Measurements from ENCODE around the gene CDK16.

CDK16 gene

GRCh38 chrX:47208108-47208507 lies 10.4 kb upstream of the CDK16 start:
- H3K4me1 ChIP-seq (ENCODE audit: control insufficient read depth, insufficient read depth, low read length, unreplicated experiment) = no peaks in the 10 kb centered on the region
- H3K4me3 ChIP-seq (ENCODE audit: low read depth, low read length) = no peak overlapping the region
- H3K27ac ChIP-seq (ENCODE audit: low read depth, low read length) = no peak overlapping the region
- H2AFZ ChIP-seq (ENCODE audit: low read length, unreplicated experiment) = no peak overlapping the region
- H3K36me3 ChIP-seq (ENCODE audit: insufficient read depth, low read length) = peaks cover 16% of the 10 kb centered on the region
- peaks cover 4% of the 10 kb centered on the region for H3K79me2 ChIP-seq (ENCODE audit: control insufficient read depth, insufficient read depth, low read length, unreplicated experiment)
- no peaks in the 10 kb centered on the region for H3K27me3 ChIP-seq (ENCODE audit: insufficient read depth, low read length)

- no peaks in the 10 kb centered on the region for H3K27me3 ChIP-seq (ENCODE audit: insufficient read depth, low read length)
- H3K36me3 ChIP-seq (ENCODE audit: insufficient read depth, low read length) = peaks cover 13% of the 10 kb centered on the region; the same call in 1 of the 2 replicates
- H3K79me2 ChIP-seq (ENCODE audit: control insufficient read depth, insufficient read depth, low read length, unreplicated experiment) = peaks cover 4% of the 10 kb centered on the region
- H2AFZ ChIP-seq (ENCODE audit: low read length, unreplicated experiment) = no peak overlapping the region
- H3K4me1 ChIP-seq (ENCODE audit: control insufficient read depth, insufficient read depth, low read length, unreplicated experiment) = no peaks in the 10 kb centered on the region
- H3K4me3 ChIP-seq (ENCODE audit: low read depth, low read length) = no peak overlapping the region
- H3K27ac ChIP-seq (ENCODE audit: low read depth, low read length) = no peak overlapping the region
These were observed 8.8 kb upstream of the CDK16 start for GRCh38 chrX:47209508-47210238.

GRCh38 chrX:47210661-47211425 lies 7.6 kb upstream of the CDK16 start:
- no peak overlapping the region for H2AFZ ChIP-seq (ENCODE audit: low read length, unreplicated experiment)
- H3K27ac ChIP-seq (ENCODE audit: low read depth, low read length) = no peak overlapping the region
- no peak overlapping the region for H3K4me3 ChIP-seq (ENCODE audit: low read depth, low read length)
- no peaks in the 10 kb centered on the region for H3K27me3 ChIP-seq (ENCODE audit: insufficient read depth, low read length)
- H3K36me3 ChIP-seq (ENCODE audit: insufficient read depth, low read length) = peaks cover 13% of the 10 kb centered on the region; the same call in 1 of the 2 replicates
- H3K79me2 ChIP-seq (ENCODE audit: control insufficient read depth, insufficient read depth, low read length, unreplicated experiment) = peaks cover 2% of the 10 kb centered on the region
- H3K4me1 ChIP-seq (ENCODE audit: control insufficient read depth, insufficient read depth, low read length, unreplicated experiment) = peaks cover 3% of the 10 kb centered on the region

- no peak overlapping the region for H3K4me3 ChIP-seq (ENCODE audit: low read depth, low read length)
- 0 out of 2 replicates have a peak, but pooled peaks cover 9% of the 10 kb centered on the region for H3K36me3 ChIP-seq (ENCODE audit: insufficient read depth, low read length)
- no peak overlapping the region for H2AFZ ChIP-seq (ENCODE audit: low read length, unreplicated experiment)
- peaks cover 19% of the 10 kb centered on the region for H3K4me1 ChIP-seq (ENCODE audit: control insufficient read depth, insufficient read depth, low read length, unreplicated experiment)
- no peak overlapping the region for H3K27ac ChIP-seq (ENCODE audit: low read depth, low read length)
- H3K79me2 ChIP-seq (ENCODE audit: control insufficient read depth, insufficient read depth, low read length, unreplicated experiment) = peaks cover 2% of the 10 kb centered on the region
- no peaks in the 10 kb centered on the region for H3K27me3 ChIP-seq (ENCODE audit: insufficient read depth, low read length)
These were observed 5.8 kb upstream of the CDK16 start for GRCh38 chrX:47212381-47213293.

GRCh38 chrX:47214435-47215077 lies 3.9 kb upstream of the CDK16 start:
- 0 out of 2 replicates have a peak, but pooled peaks cover 9% of the 10 kb centered on the region for H3K36me3 ChIP-seq (ENCODE audit: insufficient read depth, low read length)
- no peaks in the 10 kb centered on the region for H3K27me3 ChIP-seq (ENCODE audit: insufficient read depth, low read length)
- peaks cover 12% of the 10 kb centered on the region for H3K79me2 ChIP-seq (ENCODE audit: control insufficient read depth, insufficient read depth, low read length, unreplicated experiment)
- H3K4me1 ChIP-seq (ENCODE audit: control insufficient read depth, insufficient read depth, low read length, unreplicated experiment) = peaks cover 19% of the 10 kb centered on the region
- H3K4me3 ChIP-seq (ENCODE audit: low read depth, low read length) = no peak overlapping the region
- H2AFZ ChIP-seq (ENCODE audit: low read length, unreplicated experiment) = no peak overlapping the region
- H3K27ac ChIP-seq (ENCODE audit: low read depth, low read length) = no peak overlapping the region

GRCh38 chrX:47215291-47215900 lies 3.1 kb upstream of the CDK16 start:
- H2AFZ ChIP-seq (ENCODE audit: low read length, unreplicated experiment) = no peak overlapping the region
- no peak overlapping the region for H3K4me3 ChIP-seq (ENCODE audit: low read depth, low read length)
- H3K4me1 ChIP-seq (ENCODE audit: control insufficient read depth, insufficient read depth, low read length, unreplicated experiment) = peaks cover 22% of the 10 kb centered on the region
- 0 out of 2 replicates have a peak, but pooled peaks cover 5% of the 10 kb centered on the region for H3K36me3 ChIP-seq (ENCODE audit: insufficient read depth, low read length)
- H3K79me2 ChIP-seq (ENCODE audit: control insufficient read depth, insufficient read depth, low read length, unreplicated experiment) = peaks cover 20% of the 10 kb centered on the region
- H3K27ac ChIP-seq (ENCODE audit: low read depth, low read length) = no peak overlapping the region
- H3K27me3 ChIP-seq (ENCODE audit: insufficient read depth, low read length) = no peaks in the 10 kb centered on the region

GRCh38 chrX:47216393-47216925 lies 2.0 kb upstream of the CDK16 start:
- H3K27ac ChIP-seq (ENCODE audit: low read depth, low read length) = peak overlapping the region; percentile 93

GRCh38 chrX:47217121-47217851 lies 1.2 kb upstream of the CDK16 start:
- Histone ChIP-seq H3K27me3 (ENCODE audit: insufficient read depth, low read length) (no peaks in the 10 kb centered on the region), H2AFZ (ENCODE audit: low read length, unreplicated experiment) (no peak overlapping the region), H3K36me3 (ENCODE audit: insufficient read depth, low read length) (0 out of 2 replicates have a peak, but pooled peaks cover 5% of the 10 kb centered on the region), H3K27ac (ENCODE audit: low read depth, low read length) (peak overlapping the region; percentile 93), H3K4me3 (ENCODE audit: low read depth, low read length) (peak overlapping the region; percentile 55), H3K4me1 (ENCODE audit: control insufficient read depth, insufficient read depth, low read length, unreplicated experiment) (peaks cover 28% of the 10 kb centered on the region), H3K79me2 (ENCODE audit: control insufficient read depth, insufficient read depth, low read length, unreplicated experiment) (peaks cover 39% of the 10 kb centered on the region)

More at GRCh38 chrX:47216393-47216925, 2.0 kb upstream of the CDK16 start:
- 0 out of 2 replicates have a peak, but pooled peaks cover 5% of the 10 kb centered on the region for H3K36me3 ChIP-seq (ENCODE audit: insufficient read depth, low read length)
- H2AFZ ChIP-seq (ENCODE audit: low read length, unreplicated experiment) = no peak overlapping the region
- no peaks in the 10 kb centered on the region for H3K27me3 ChIP-seq (ENCODE audit: insufficient read depth, low read length)
- H3K4me3 ChIP-seq (ENCODE audit: low read depth, low read length) = no peak overlapping the region
- H3K4me1 ChIP-seq (ENCODE audit: control insufficient read depth, insufficient read depth, low read length, unreplicated experiment) = peaks cover 28% of the 10 kb centered on the region
- peaks cover 31% of the 10 kb centered on the region for H3K79me2 ChIP-seq (ENCODE audit: control insufficient read depth, insufficient read depth, low read length, unreplicated experiment)

GRCh38 chrX:47217852-47218279 lies 615 bp upstream of the CDK16 start:
- peak overlapping the region; percentile 84 for H3K4me3 ChIP-seq (ENCODE audit: low read depth, low read length)
- H3K27ac ChIP-seq (ENCODE audit: low read depth, low read length) = peak overlapping the region; percentile 93
- H3K4me1 ChIP-seq (ENCODE audit: control insufficient read depth, insufficient read depth, low read length, unreplicated experiment) = peaks cover 28% of the 10 kb centered on the region
- peaks cover 42% of the 10 kb centered on the region for H3K79me2 ChIP-seq (ENCODE audit: control insufficient read depth, insufficient read depth, low read length, unreplicated experiment)
- no peaks in the 10 kb centered on the region for H3K27me3 ChIP-seq (ENCODE audit: insufficient read depth, low read length)
- 0 out of 2 replicates have a peak, but pooled peaks cover 3% of the 10 kb centered on the region for H3K36me3 ChIP-seq (ENCODE audit: insufficient read depth, low read length)
- peak overlapping the region; percentile 29 for H2AFZ ChIP-seq (ENCODE audit: low read length, unreplicated experiment)

Data from ACC112 (cell line).